Measurements from ENCODE around the gene CAPN13. TPM values are rescaled to one million over a fixed set of nuclear protein-coding genes. Genes with fewer than 3 reads are reported as not detected.

CAPN13 gene
- total and polyA plus RNA-seq, 4 donors: 0.13 to 0.42 TPM; not detected in 2

GRCh38 chr2:30738141-30738911, 68.9 kb downstream of the CAPN13 start:
- DNase-seq (ENCODE audit: low spot score): no peak
- H3K27ac ChIP-seq (ENCODE audit: low read depth in 1 of 2, low read length in 2 of 2): no peak overlapping the region
- no peaks in the 10 kb centered on the region for H3K36me3 ChIP-seq (ENCODE audit: control insufficient read depth in 4 of 4, insufficient read depth in 3 of 4, low read depth in 1 of 4, low read length in 3 of 4)
- H3K9ac ChIP-seq (ENCODE audit: low read depth in 1 of 2, low read length in 2 of 2): no peak overlapping the region
- H3K4me3 ChIP-seq (ENCODE audit: low read depth in 1 of 3, low read length in 3 of 3): no peak overlapping the region
- H3K27me3 ChIP-seq (ENCODE audit: control insufficient read depth in 4 of 4, insufficient read depth in 4 of 4, low read length in 3 of 4): no peaks in the 10 kb centered on the region
- H3K9me3 ChIP-seq (ENCODE audit: control insufficient read depth in 4 of 4, low read length in 3 of 4): no peaks in the 10 kb centered on the region
- no peaks in the 10 kb centered on the region for H3K4me1 ChIP-seq (ENCODE audit: control insufficient read depth in 4 of 4, insufficient read depth in 4 of 4, low read length in 3 of 4)
- 83% methylated on average over 7 of the region's 7 CpGs for WGBS
- TF ChIP-seq HNF4A (conservative IDR thresholded peaks at IDR 0.05): no peak
- TF ChIP-seq SP1 (IDR thresholded peaks at IDR 0.05): no peak
- no peak for TF ChIP-seq CTCF (IDR thresholded peaks at IDR 0.05; ENCODE audit: low read depth, low read length, missing input control)
- TF ChIP-seq RXRA (IDR thresholded peaks at IDR 0.05): no peak
- no peak for TF ChIP-seq ZBTB33 (IDR thresholded peaks at IDR 0.05)
- no peak for TF ChIP-seq GABPA (IDR thresholded peaks at IDR 0.05 in 1 of 2, conservative IDR thresholded peaks at IDR 0.05 in 1 of 2)
- TF ChIP-seq RAD21 (IDR thresholded peaks at IDR 0.05): no peak
- TF ChIP-seq FOXA1 (IDR thresholded peaks at IDR 0.05): no peak
- no peak for TF ChIP-seq EGR1 (IDR thresholded peaks at IDR 0.05; ENCODE audit: low read depth in 2 of 2)
- TF ChIP-seq JUND (IDR thresholded peaks at IDR 0.05): no peak
- no peak for TF ChIP-seq NR2F2 (IDR thresholded peaks at IDR 0.05)

- no peak for TF ChIP-seq ZBTB33 (IDR thresholded peaks at IDR 0.05)
- TF ChIP-seq CTCF (IDR thresholded peaks at IDR 0.05; ENCODE audit: low read depth, low read length, missing input control): no peak
- no peak for TF ChIP-seq REST (IDR thresholded peaks at IDR 0.05)
- no peak for TF ChIP-seq GABPA (IDR thresholded peaks at IDR 0.05 in 1 of 2, conservative IDR thresholded peaks at IDR 0.05 in 1 of 2)
- TF ChIP-seq RAD21 (IDR thresholded peaks at IDR 0.05): no peak
- WGBS: 91% methylated on average over 8 of the region's 8 CpGs
- Histone ChIP-seq H3K27ac (ENCODE audit: low read depth in 1 of 2, low read length in 2 of 2) (no peak overlapping the region), H3K9ac (ENCODE audit: low read depth in 1 of 2, low read length in 2 of 2) (no peak overlapping the region), H3K4me3 (ENCODE audit: low read depth in 1 of 3, low read length in 3 of 3) (no peak overlapping the region), H3K36me3 (ENCODE audit: control insufficient read depth in 4 of 4, insufficient read depth in 3 of 4, low read depth in 1 of 4, low read length in 3 of 4) (no peaks in the 10 kb centered on the region), H3K9me3 (ENCODE audit: control insufficient read depth in 4 of 4, low read length in 3 of 4) (no peaks in the 10 kb centered on the region), H3K27me3 (ENCODE audit: control insufficient read depth in 4 of 4, insufficient read depth in 4 of 4, low read length in 3 of 4) (no peaks in the 10 kb centered on the region), H3K4me1 (ENCODE audit: control insufficient read depth in 4 of 4, insufficient read depth in 4 of 4, low read length in 3 of 4) (no peaks in the 10 kb centered on the region)
- no peak for DNase-seq (ENCODE audit: low spot score)
These were observed 70.0 kb downstream of the CAPN13 start for GRCh38 chr2:30737326-30737610.
